OCI-LY7 (cell line): ENCODE results near the gene KCNJ15. TPM values are rescaled to one million over a fixed set of nuclear protein-coding genes. Genes with fewer than 3 reads are reported as not detected.

Experiments used
- BruUV-seq: library from RNA; stranded (reverse); fragments of 400-500 nt; replicated peaks from 2 replicates; lab custom pipeline; 2021; lab: Mats Ljungman, UMichigan
- CTCF ChIA-PET: fragments of 300-600 bp; sonication (Branson Sonifier 250); formaldehyde crosslinking; loops from one replicate; lab custom pipeline; 2022; ENCODE audit warnings: antibody characterized with exemption; ENCODE audit not compliant: unreplicated experiment; lab: Charles Lee
- POLR2A ChIA-PET: fragments of 300-600 bp; sonication (Branson Sonifier 250); formaldehyde crosslinking; loops from one replicate; lab custom pipeline; 2022; ENCODE audit warnings: antibody characterized with exemption; lab: Charles Lee
- DNase-seq: peaks from one replicate; pipeline ENCODE4 v3.0.0-alpha.2; 2015; ENCODE audit warnings: low spot score
- H2AFZ ChIP-seq: fragments of 200-600 bp; sonication (generic), shearing (Covaris generic); 2 replicates; pipeline ENCODE4 v1.6.1; 2014; ENCODE audit warnings: mild to moderate bottlenecking, antibody characterized with exemption, low read length, moderate library complexity
- H3K27ac ChIP-seq: fragments of 200-600 bp; sonication (generic); 2 replicates; pipeline ENCODE4 v1.5.1; 2014; ENCODE audit warnings: mixed run types, low read depth, mild to moderate bottlenecking, moderate library complexity, low read length, inconsistent platforms; ENCODE audit not compliant: poor library complexity, severe bottlenecking
- H3K36me3 ChIP-seq: fragments of 200-600 bp; sonication (generic); 2 replicates; pipeline ENCODE4 v1.6.1; 2014; ENCODE audit warnings: mild to moderate bottlenecking, antibody characterized with exemption, low read length, moderate library complexity, mixed read lengths; ENCODE audit not compliant: insufficient read depth
- H3K4me1 ChIP-seq: fragments of 200-600 bp; sonication (generic); 2 replicates; pipeline ENCODE4 v1.5.1; 2014; ENCODE audit warnings: mild to moderate bottlenecking, low read length; ENCODE audit not compliant: insufficient read depth, poor library complexity, severe bottlenecking
- H3K4me2 ChIP-seq: fragments of 200-600 bp; sonication (generic); 2 replicates; pipeline ENCODE4 v1.6.1; 2014; ENCODE audit warnings: mild to moderate bottlenecking, low read length
- H3K4me3 ChIP-seq: fragments of 200-600 bp; sonication (generic); 2 replicates; pipeline ENCODE4 v1.5.1; 2014; ENCODE audit warnings: mild to moderate bottlenecking, low read depth, low read length; ENCODE audit not compliant: poor library complexity, severe bottlenecking
- H3K79me2 ChIP-seq: fragments of 200-600 bp; sonication (generic); 2 replicates; pipeline ENCODE4 v1.6.1; 2016; ENCODE audit warnings: low read depth, mild to moderate bottlenecking, low read length, moderate library complexity, mixed read lengths; ENCODE audit not compliant: insufficient read depth
- H3K9me2 ChIP-seq: fragments of 200-600 bp; sonication (generic); 2 replicates; pipeline ENCODE4 v1.6.1; 2016; ENCODE audit warnings: mild to moderate bottlenecking, low read length, mixed read lengths; ENCODE audit not compliant: insufficient read depth
- H3K9me3 ChIP-seq: fragments of 200-600 bp; sonication (generic); 2 replicates; pipeline ENCODE4 v1.6.1; 2014; ENCODE audit warnings: mild to moderate bottlenecking, mixed run types, low read length, mixed read lengths
- H4K20me1 ChIP-seq: fragments of 200-600 bp; sonication (generic); 2 replicates; pipeline ENCODE4 v1.6.1; 2014; ENCODE audit warnings: mild to moderate bottlenecking, antibody characterized with exemption, low read length, moderate library complexity, mixed read lengths; ENCODE audit not compliant: insufficient read depth
- CTCF ChIP-seq: fragments of 200-600 bp; sonication (generic); conservative IDR thresholded peaks from 2 replicates; pipeline ENCODE4 v1.5.1; 2014; ENCODE audit warnings: mild to moderate bottlenecking, antibody characterized with exemption, low read length, moderate library complexity, mixed read lengths
- EZH2phosphoT487 ChIP-seq: fragments of 200-600 bp; sonication (generic); IDR thresholded peaks from 2 replicates; pipeline ENCODE4 v1.6.1; 2018; ENCODE audit warnings: low read depth, borderline replicate concordance, mild to moderate bottlenecking, mixed run types, antibody characterized with exemption, low read length, moderate library complexity, mixed read lengths
- intact Hi-C: fragments of 100-400 bp; cut with micrococcal nuclease; formaldehyde crosslinking; loops from one replicate; pipeline ENCODE4 v1.10.0; 2022; ENCODE audit not compliant: unreplicated experiment
- total RNA-seq, 2 experiments: library from RNA; depleted of rRNA in 1 of 2; stranded (reverse); fragments of >200 nt in 1 of 2; shearing (Covaris generic) in 1 of 2; gene quantifications; 2 replicates each; pipeline ENCODE4 v1.2.3, GENCODE V29; 2014 to 2022

Gene KCNJ15
- total RNA-seq, 2 experiments from 2014 or later, result not detected

GRCh38 chr21:38306433-38307141, 49.8 kb downstream of the KCNJ15 start:
- BruUV-seq, result no TSS peak
- no peak for DNase-seq
- Histone ChIP-seq H3K9me3 (no peaks in the 10 kb centered on the region), H3K9me2 (no peaks in the 10 kb centered on the region), H4K20me1 (no peaks in the 10 kb centered on the region), H3K27ac (no peak overlapping the region), H3K4me2 (no peak overlapping the region), H3K36me3 (no peaks in the 10 kb centered on the region), H3K4me3 (no peak overlapping the region), H2AFZ (no peak overlapping the region), H3K79me2 (no peaks in the 10 kb centered on the region), H3K4me1 (no peaks in the 10 kb centered on the region)
- ChIA-PET POLR2A (interaction anchor here (0.7 to 1.2 kb wide), 3 partner anchors 10 to 36 kb away, joined by 3 to 4 read pairs (median 3); no protein-coding TSS in a partner anchor), CTCF (no interaction called here)
- intact Hi-C loops, result no loop called here
- TF ChIP-seq CTCF (no peak), EZH2phosphoT487 (no peak)

GRCh38 chr21:38307771-38308531, 51.2 kb downstream of the KCNJ15 start:
- H3K9me2 ChIP-seq, result no peaks in the 10 kb centered on the region
- POLR2A ChIA-PET, result interaction anchor here (0.6 to 1.4 kb wide), 5 partner anchors 10 to 554 kb away, joined by 3 to 10 read pairs (median 3); no protein-coding TSS in a partner anchor
- intact Hi-C loops, result no loop called here

More at GRCh38 chr21:38307771-38308531, 51.2 kb downstream of the KCNJ15 start:
- BruUV-seq, result no TSS peak
- Histone ChIP-seq H2AFZ (no peak overlapping the region), H3K4me1 (no peaks in the 10 kb centered on the region), H3K9me3 (no peaks in the 10 kb centered on the region), H3K4me3 (no peak overlapping the region), H3K36me3 (no peaks in the 10 kb centered on the region), H3K79me2 (no peaks in the 10 kb centered on the region), H4K20me1 (no peaks in the 10 kb centered on the region), H3K4me2 (no peak overlapping the region), H3K27ac (no peak overlapping the region)
- no peak for DNase-seq
- no peak for TF ChIP-seq EZH2phosphoT487
- TF ChIP-seq CTCF, result no peak
- CTCF ChIA-PET, result no interaction called here
